ENCODE measurements around the gene TNFRSF18.

TNFRSF18 gene

GRCh38 chr1:1173793-1174415 is 32.5 kb downstream of the TNFRSF18 start, which contains the start of gene TTLL10:
TSS of gene TTLL10 (plus strand) at chr1:1173880. CDS start at chr1:1179216, 5,336 bp downstream.
- no peak for DNase-seq

GRCh38 chr1:1173061-1173792 is 33.2 kb downstream of the TNFRSF18 start:
- no peak for DNase-seq

- no peak for DNase-seq
These were observed 34.6 kb downstream of the TNFRSF18 start for GRCh38 chr1:1171546-1172340.

GRCh38 chr1:1171161-1171545 is 35.2 kb downstream of the TNFRSF18 start:
- no peak for DNase-seq

GRCh38 chr1:1170215-1171091 is 35.9 kb downstream of the TNFRSF18 start:
- no peak for DNase-seq

- no peak for DNase-seq
These were observed 36.8 kb downstream of the TNFRSF18 start for GRCh38 chr1:1169429-1170214.

- no peak for DNase-seq
These were observed 37.7 kb downstream of the TNFRSF18 start for GRCh38 chr1:1168451-1169411.

GRCh38 chr1:1167841-1168450 is 38.4 kb downstream of the TNFRSF18 start:
- no peak for DNase-seq

- DNase-seq: no peak
These were observed 39.0 kb downstream of the TNFRSF18 start for GRCh38 chr1:1167398-1167821.

GRCh38 chr1:1166642-1167397 is 39.6 kb downstream of the TNFRSF18 start:
- no peak for DNase-seq

- no peak for DNase-seq
These were observed 40.4 kb downstream of the TNFRSF18 start for GRCh38 chr1:1165900-1166421.

GRCh38 chr1:1165485-1165884 is 40.9 kb downstream of the TNFRSF18 start:
- DNase-seq: no peak

GRCh38 chr1:1164701-1165451 is 41.5 kb downstream of the TNFRSF18 start:
- DNase-seq: no peak

GRCh38 chr1:1164361-1164700 is 42.1 kb downstream of the TNFRSF18 start:
- DNase-seq: no peak

- no peak for DNase-seq
These were observed 42.8 kb downstream of the TNFRSF18 start for GRCh38 chr1:1163538-1164070.

GRCh38 chr1:1162597-1163537 is 43.5 kb downstream of the TNFRSF18 start:
- no peak for DNase-seq

- DNase-seq: no peak
These were observed 44.7 kb downstream of the TNFRSF18 start for GRCh38 chr1:1161683-1162079.
